ENCODE measurements around the gene ATG9B.
"Not testable (repeated sequence)": the region's sequence is repeated elsewhere in the genome, so short reads cannot be mapped to it uniquely, and the experiment has no call there.

The ATG9B gene

DNA sequence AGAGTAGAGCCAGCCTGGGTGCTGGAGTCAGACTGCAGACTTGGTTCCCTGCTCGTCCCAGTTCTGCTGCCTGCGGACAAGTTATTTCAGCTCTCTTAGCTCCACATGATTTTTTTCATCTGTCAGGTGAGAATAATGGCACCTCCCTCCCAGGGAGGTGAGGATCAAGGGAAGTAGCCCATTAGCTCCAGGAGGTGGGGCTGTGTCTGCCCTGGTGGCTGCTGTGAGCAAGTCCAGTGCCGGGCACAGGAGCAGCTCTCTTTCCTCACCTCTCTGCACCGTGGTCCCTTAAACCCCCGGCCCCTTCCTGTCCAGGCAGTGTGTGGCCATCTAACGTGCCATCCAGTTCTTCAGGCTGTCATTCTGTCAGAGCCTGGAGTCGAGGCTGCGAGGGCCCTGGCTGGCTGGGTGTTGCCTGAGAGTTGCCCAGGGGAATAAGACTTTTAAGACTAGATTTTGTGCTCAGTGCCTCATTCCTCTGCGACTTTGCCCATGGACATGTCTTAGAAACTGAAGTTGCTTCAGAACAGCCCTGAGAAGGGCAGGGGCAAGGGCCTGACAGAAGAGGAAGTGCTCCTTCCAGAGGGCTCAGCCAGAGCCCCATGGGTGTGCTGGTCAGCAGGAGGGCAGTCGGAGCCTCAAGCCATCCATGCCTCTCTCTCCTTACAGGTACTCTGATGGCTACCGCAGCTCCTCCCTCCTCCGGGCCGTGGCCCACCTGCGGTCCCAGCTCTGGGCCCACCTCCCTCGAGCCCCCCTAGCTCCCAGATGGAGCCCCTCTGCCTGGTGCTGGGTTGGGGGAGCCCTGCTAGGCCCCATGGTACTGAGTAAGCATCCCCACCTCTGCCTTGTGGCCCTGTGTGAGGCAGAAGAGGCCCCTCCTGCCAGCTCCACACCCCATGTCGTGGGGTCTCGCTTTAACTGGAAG is 8.9 kb upstream of the ATG9B start:
- TF ChIP-seq, protein P1, sequence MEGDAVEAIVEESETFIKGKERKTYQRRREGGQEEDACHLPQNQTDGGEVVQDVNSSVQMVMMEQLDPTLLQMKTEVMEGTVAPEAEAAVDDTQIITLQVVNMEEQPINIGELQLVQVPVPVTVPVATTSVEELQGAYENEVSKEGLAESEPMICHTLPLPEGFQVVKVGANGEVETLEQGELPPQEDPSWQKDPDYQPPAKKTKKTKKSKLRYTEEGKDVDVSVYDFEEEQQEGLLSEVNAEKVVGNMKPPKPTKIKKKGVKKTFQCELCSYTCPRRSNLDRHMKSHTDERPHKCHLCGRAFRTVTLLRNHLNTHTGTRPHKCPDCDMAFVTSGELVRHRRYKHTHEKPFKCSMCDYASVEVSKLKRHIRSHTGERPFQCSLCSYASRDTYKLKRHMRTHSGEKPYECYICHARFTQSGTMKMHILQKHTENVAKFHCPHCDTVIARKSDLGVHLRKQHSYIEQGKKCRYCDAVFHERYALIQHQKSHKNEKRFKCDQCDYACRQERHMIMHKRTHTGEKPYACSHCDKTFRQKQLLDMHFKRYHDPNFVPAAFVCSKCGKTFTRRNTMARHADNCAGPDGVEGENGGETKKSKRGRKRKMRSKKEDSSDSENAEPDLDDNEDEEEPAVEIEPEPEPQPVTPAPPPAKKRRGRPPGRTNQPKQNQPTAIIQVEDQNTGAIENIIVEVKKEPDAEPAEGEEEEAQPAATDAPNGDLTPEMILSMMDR (IDR thresholded peaks at IDR 0.05; ENCODE audit: extremely low read depth, missing control alignments): no peak
- no peak for DNase-seq (ENCODE audit: low spot score)

DNA sequence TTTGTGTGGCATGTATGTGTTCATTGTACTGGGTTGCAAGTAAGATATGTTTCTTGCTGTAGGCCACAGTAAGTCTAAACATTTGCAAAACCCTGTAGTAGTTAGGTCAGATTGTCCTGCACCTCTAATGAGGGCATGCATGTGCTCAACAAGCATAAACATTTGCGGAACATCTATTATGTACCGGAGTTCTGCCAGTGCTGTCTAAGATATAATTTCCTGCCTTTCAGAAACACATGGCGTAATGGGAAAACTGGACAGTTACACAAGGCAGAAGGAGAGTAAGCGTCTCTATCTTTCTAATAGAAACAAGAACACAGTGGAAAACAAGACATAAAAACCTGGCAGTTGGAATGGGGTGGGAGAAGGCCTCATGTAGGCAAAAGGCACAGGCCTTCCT is 6.7 kb upstream of the ATG9B start:
- TF ChIP-seq, protein P1 (IDR thresholded peaks at IDR 0.05; ENCODE audit: extremely low read depth, missing control alignments): no peak
- no peak for DNase-seq (ENCODE audit: low spot score)

DNA sequence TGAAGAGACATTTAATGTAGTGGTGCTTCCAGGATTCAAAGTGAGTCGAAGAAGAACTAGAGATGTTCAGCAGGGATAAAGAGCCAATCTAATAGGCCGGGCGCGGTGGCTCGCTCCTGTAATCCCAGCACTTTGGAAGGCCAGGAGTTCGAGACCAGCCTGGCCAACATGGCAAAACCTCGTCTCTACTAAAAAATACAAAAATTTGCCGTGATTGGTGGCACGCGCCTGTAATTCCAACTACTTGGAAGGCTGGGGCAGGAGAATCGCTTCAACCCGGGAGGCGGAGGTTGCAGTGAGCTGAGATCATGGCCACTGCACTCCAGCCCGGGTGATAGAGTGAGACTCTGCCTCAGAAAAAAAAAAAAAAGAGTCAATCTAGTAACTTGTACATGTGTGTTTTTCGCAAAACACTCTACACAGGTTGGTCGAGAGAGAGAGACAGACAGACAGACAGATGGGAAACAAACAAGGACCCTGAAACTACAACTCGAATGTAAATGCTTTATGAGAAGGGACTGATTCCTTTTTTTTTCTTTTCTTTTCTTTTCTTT is 4.7 kb upstream of the ATG9B start:
- TF ChIP-seq, protein P1 (IDR thresholded peaks at IDR 0.05; ENCODE audit: extremely low read depth, missing control alignments): no peak
- no peak for DNase-seq (ENCODE audit: low spot score)

GRCh38 chr7:151028131-151028947 is 4.0 kb upstream of the ATG9B start, which contains the start of gene ABCB8:
ABCB8 (plus strand) TSS chr7:151028450; CDS start chr7:151028516, 66 bp downstream.
- TF ChIP-seq, protein P1 (IDR thresholded peaks at IDR 0.05; ENCODE audit: extremely low read depth, missing control alignments): peak; percentile 9
- DNase-seq (ENCODE audit: low spot score): peak; percentile 99

DNA sequence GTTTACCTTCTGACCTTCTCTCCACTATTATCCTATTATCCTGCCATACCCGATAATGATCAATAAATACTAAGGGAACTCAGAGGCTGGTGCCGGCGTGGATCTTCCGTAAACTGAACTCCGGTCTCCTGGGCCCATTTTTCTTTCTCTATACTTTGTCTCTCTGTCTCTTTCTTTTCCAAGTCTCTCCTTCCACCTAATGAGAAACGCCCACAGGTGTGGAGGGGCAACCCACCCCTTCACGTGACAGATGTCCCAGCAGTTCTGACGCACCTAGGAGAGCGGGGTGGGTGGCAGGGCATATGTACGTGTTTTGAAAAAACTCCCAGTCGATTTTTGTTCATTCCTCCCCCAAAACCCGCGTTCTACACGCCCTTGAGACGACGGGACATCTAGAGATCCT is 3.4 kb upstream of the ATG9B start:
- not testable (repeated sequence) for DNase-seq (ENCODE audit: low spot score)

DNA sequence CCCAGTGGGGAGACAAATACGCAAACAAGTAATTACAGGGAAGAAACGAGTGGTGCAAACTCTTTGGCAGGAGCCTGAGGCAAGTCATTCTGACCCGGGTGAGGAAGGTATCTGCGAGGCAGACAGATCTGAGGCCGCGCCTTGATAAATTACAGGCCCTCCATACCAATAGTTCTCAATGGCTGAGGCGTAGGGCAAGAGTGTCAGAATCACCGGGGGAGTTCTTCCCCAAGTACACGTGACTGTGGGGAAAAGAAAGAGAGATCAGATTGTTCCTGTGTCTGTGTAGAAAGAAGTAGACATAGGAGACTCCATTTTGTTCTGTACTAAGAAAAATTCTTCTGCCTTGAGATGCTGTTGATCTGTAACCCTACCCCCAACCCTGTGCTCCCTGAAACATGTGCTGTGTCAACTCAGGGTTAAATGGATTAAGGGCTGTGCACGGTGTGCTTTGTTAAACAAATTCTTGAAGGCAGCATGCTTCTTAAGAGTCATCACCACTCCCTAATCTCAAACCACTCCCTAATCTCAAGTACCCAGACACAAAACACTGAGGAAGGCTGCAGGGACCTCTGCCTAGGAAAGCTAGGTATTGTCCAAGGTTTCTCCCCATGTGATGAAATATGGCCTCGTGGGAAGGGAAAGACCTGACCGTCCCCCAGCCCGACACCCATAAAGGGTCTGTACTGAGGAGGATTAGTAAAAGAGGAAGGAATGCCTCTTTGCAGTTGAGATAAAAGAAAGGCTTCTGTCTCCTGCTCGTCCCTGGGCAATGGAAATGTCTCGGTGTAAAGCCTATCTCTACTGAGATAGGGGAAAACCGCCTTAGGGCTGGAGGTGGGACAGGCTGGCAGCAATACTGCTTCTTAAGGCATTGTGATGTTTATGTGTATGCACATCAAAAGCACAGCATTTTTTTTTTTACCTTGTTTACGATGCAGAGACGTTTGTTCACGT is 2.8 kb upstream of the ATG9B start:
- DNase-seq (ENCODE audit: low spot score): not testable (repeated sequence)

- no peak for DNase-seq (ENCODE audit: low spot score)
- TF ChIP-seq, protein P1 (IDR thresholded peaks at IDR 0.05; ENCODE audit: extremely low read depth, missing control alignments): no peak
Observed at GRCh38 chr7:151025924-151026671, 1.8 kb upstream of the ATG9B start.

Data from GM20000 (cell line).